Hepatocyte (in vitro differentiated cells): ENCODE measurements around the gene PLXNB2.

ENCODE experiments used
- EZH2 ChIP-seq: fragments of 200-600 bp; sonication (generic); IDR thresholded peaks from 2 replicates; pipeline ENCODE4 v1.6.1; 2016; ENCODE audit warnings: antibody characterized with exemption, mild to moderate bottlenecking, borderline replicate concordance
- TF ChIP-seq, protein P1 (sequence below): fragments of 200-600 bp; sonication (generic); IDR thresholded peaks from 2 replicates; pipeline ENCODE4 v1.5.1; 2016; ENCODE audit warnings: antibody characterized with exemption, mild to moderate bottlenecking; ENCODE audit not compliant: poor library complexity

DNA sequence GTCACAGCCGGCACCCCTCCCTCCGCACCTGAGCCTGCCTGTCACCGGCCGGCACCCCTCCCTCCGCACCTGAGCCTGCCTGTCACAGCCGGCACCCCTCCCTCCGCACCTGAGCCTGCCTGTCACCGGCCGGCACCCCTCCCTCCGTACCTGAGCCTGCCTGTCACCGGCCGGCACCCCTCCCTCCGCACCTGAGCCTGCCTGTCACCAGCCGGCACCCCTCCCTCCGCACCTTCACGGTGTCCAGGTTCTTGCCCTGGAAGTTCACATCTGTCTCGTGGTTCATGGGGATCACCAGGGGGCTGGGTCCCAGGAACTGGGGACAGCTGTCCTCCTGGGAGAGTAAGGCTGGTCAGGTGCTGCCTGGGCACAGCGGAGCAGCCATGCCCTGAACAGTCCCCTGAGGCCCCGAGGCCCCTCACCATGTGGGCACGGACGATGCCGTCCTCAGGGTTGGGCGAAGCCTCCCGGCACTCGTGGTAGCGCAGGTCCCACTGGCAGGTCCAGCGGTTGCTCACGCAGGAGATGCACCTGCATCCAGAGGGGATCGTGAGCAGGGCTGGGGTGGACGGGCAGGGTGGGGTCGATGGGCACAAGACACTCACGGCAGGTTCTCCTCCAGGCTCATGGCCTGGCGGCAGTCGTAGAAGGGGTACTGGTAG, 21.7 kb downstream of the PLXNB2 start:
- no peak for TF ChIP-seq EZH2
- TF ChIP-seq, protein P1, sequence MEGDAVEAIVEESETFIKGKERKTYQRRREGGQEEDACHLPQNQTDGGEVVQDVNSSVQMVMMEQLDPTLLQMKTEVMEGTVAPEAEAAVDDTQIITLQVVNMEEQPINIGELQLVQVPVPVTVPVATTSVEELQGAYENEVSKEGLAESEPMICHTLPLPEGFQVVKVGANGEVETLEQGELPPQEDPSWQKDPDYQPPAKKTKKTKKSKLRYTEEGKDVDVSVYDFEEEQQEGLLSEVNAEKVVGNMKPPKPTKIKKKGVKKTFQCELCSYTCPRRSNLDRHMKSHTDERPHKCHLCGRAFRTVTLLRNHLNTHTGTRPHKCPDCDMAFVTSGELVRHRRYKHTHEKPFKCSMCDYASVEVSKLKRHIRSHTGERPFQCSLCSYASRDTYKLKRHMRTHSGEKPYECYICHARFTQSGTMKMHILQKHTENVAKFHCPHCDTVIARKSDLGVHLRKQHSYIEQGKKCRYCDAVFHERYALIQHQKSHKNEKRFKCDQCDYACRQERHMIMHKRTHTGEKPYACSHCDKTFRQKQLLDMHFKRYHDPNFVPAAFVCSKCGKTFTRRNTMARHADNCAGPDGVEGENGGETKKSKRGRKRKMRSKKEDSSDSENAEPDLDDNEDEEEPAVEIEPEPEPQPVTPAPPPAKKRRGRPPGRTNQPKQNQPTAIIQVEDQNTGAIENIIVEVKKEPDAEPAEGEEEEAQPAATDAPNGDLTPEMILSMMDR, result no peak
